Endothelial cell of hepatic sinusoid (primary cell): ENCODE measurements around the gene TPPP3.

Source experiments
- in situ Hi-C: cut with HindIII; loops from 2 replicates; pipeline ENCODE4 v1.10.0; 2017; ENCODE audit warnings: low sequenced_read_pairs

The TPPP3 gene

GRCh38 chr16:67406111-67406971 is 13.0 kb upstream of the TPPP3 start:
- in situ Hi-C loops, result loop anchor here (5.0 kb wide), 2 partner anchors 41 to 99 kb away; no protein-coding TSS in a partner anchor

GRCh38 chr16:67405336-67405735 is 12.0 kb upstream of the TPPP3 start:
- in situ Hi-C loops, result loop anchor here (5.0 kb wide), 2 partner anchors 42 to 98 kb away; no protein-coding TSS in a partner anchor

GRCh38 chr16:67404740-67405226 is 11.5 kb upstream of the TPPP3 start:
- in situ Hi-C loops, result loop anchor here (5.0 kb wide), 2 partner anchors 43 to 97 kb away; no protein-coding TSS in a partner anchor

GRCh38 chr16:67403976-67404555 is 10.8 kb upstream of the TPPP3 start:
- in situ Hi-C loops, result no loop called here

GRCh38 chr16:67400901-67401300 is 7.6 kb upstream of the TPPP3 start:
- in situ Hi-C loops, result no loop called here

GRCh38 chr16:67399749-67400704 is 6.7 kb upstream of the TPPP3 start:
- in situ Hi-C loops, result no loop called here

- in situ Hi-C loops, result no loop called here
Observed at GRCh38 chr16:67399218-67399733, 6.0 kb upstream of the TPPP3 start.

GRCh38 chr16:67398546-67399217 is 5.4 kb upstream of the TPPP3 start:
- in situ Hi-C loops, result no loop called here

- in situ Hi-C loops, result no loop called here
Observed at GRCh38 chr16:67397812-67398545, 4.7 kb upstream of the TPPP3 start.

GRCh38 chr16:67397036-67397801 is 3.9 kb upstream of the TPPP3 start:
- in situ Hi-C loops, result no loop called here

GRCh38 chr16:67396159-67397035 is 3.1 kb upstream of the TPPP3 start:
- in situ Hi-C loops, result no loop called here

GRCh38 chr16:67395458-67396158 is 2.3 kb upstream of the TPPP3 start:
- in situ Hi-C loops, result no loop called here

GRCh38 chr16:67395105-67395457 is 1.8 kb upstream of the TPPP3 start:
- in situ Hi-C loops, result no loop called here

GRCh38 chr16:67394155-67395104 is 1.1 kb upstream of the TPPP3 start:
- in situ Hi-C loops, result no loop called here

- in situ Hi-C loops, result no loop called here
Observed at GRCh38 chr16:67393788-67394154, 473 bp upstream of the TPPP3 start.
